DND-41 (cell line): Measurements from ENCODE around the gene DSTN.

Experiments
- CTCF ChIP-seq: IDR thresholded peaks from 2 replicates; pipeline ENCODE4 v1.5.1; 2012; ENCODE audit warnings: borderline replicate concordance, low read length, moderate library complexity, mild to moderate bottlenecking; ENCODE audit not compliant: poor library complexity, severe bottlenecking; ENCODE audit errors: extremely low read depth
- EZH2 ChIP-seq: IDR thresholded peaks from 3 replicates; pipeline ENCODE4 v1.6.1; 2012; ENCODE audit warnings: borderline replicate concordance, low read depth, mild to moderate bottlenecking, moderate library complexity, low read length, inconsistent platforms; ENCODE audit not compliant: severe bottlenecking

- TF ChIP-seq CTCF, result no peak
- TF ChIP-seq EZH2, result no peak
Measured at GRCh38 chr20:17531665-17532025, 38.2 kb upstream of the DSTN start.
